Calu3 (cell line): ENCODE data around the gene DHX40. TPM values are rescaled to one million over a fixed set of nuclear protein-coding genes. Genes with fewer than 3 reads are reported as not detected.
A peak's percentile ranks its signal among the peaks of the same experiment; 100 is the strongest.
"Not testable (repeated sequence)": the region's sequence is repeated elsewhere in the genome, so short reads cannot be mapped to it uniquely, and the experiment has no call there.

Source experiments
- BruUV-seq: library from RNA; stranded (reverse); fragments of 400-500 nt; replicated peaks from 2 replicates; lab custom pipeline; 2021; lab: Mats Ljungman, UMichigan
- CTCF ChIA-PET: fragments of 300-600 bp; sonication (Branson Sonifier 250); formaldehyde crosslinking; loops from one replicate; lab custom pipeline; 2022; ENCODE audit warnings: antibody characterized with exemption; lab: Charles Lee
- DNase-seq: peaks from one replicate; pipeline ENCODE4 v3.0.0; 2022
- H3K27ac Mint-ChIP-seq: one replicate; pipeline ENCODE4 v1.8.0; 2022; ENCODE audit warnings: mixed read lengths; ENCODE audit not compliant: unreplicated experiment
- H3K27me3 Mint-ChIP-seq: one replicate; pipeline ENCODE4 v1.8.0; 2022; ENCODE audit warnings: mixed read lengths; ENCODE audit not compliant: unreplicated experiment
- H3K36me3 Mint-ChIP-seq: one replicate; pipeline ENCODE4 v1.8.0; 2022; ENCODE audit warnings: mild to moderate bottlenecking, moderate library complexity, mixed read lengths; ENCODE audit not compliant: insufficient read depth, unreplicated experiment
- H3K4me1 Mint-ChIP-seq: one replicate; pipeline ENCODE4 v1.8.0; 2022; ENCODE audit warnings: mild to moderate bottlenecking, low read depth, mixed read lengths; ENCODE audit not compliant: unreplicated experiment
- H3K4me3 Mint-ChIP-seq: one replicate; pipeline ENCODE4 v1.8.0; 2022; ENCODE audit warnings: mild to moderate bottlenecking, low read depth, moderate library complexity, mixed read lengths; ENCODE audit not compliant: unreplicated experiment
- H3K9me3 Mint-ChIP-seq: one replicate; pipeline ENCODE4 v1.8.0; 2022; ENCODE audit warnings: low read depth, mixed read lengths; ENCODE audit not compliant: unreplicated experiment
- intact Hi-C: fragments of 100-400 bp; cut with micrococcal nuclease; formaldehyde crosslinking; loops from one replicate; pipeline ENCODE4 v1.10.0; 2022; ENCODE audit not compliant: unreplicated experiment
- total RNA-seq: library from RNA; stranded (reverse); gene quantifications from 2 replicates; pipeline ENCODE4 v1.2.3, GENCODE V29; 2022
- TF ChIP-seq, protein P1 (sequence below): fragments of 200-600 bp; IDR thresholded peaks from one replicate; pipeline ENCODE4 v1.8.0; 2022; ENCODE audit warnings: antibody characterized with exemption; ENCODE audit not compliant: unreplicated experiment

Gene DHX40
- total RNA-seq, 1 experiment from 2014 or later: 14.9 TPM

DNA sequence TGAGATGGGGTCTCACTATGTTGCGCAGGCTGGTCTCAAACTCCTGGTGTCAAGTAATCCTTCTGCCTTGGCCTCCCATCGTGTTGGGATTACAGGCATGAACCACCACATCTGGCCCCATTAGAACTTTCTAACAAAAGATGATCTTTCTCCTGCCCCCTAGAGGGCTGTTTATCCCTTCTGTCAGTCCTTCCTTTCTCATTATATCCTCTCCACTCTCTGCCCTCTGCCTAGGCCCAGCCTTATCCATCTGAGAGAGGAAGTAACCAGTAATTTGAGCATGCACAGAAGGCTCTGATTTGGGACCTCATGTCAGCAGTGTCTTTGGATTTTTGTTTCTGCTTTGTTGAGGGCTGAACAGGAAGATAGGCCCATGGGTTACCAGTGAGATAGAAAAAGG, 4.4 kb upstream of the DHX40 start:
- H3K4me1 Mint-ChIP-seq: no peaks in the 10 kb centered on the region
- BruUV-seq: no TSS peak
- intact Hi-C loops: no loop called here
- H3K9me3 Mint-ChIP-seq: no peaks in the 10 kb centered on the region
- H3K27me3 Mint-ChIP-seq: no peaks in the 10 kb centered on the region
- H3K4me3 Mint-ChIP-seq: no peak overlapping the region
- H3K36me3 Mint-ChIP-seq: peaks cover 12% of the 10 kb centered on the region
- CTCF ChIA-PET: no interaction called here
- DNase-seq: peak; percentile 6
- TF ChIP-seq, protein P1, sequence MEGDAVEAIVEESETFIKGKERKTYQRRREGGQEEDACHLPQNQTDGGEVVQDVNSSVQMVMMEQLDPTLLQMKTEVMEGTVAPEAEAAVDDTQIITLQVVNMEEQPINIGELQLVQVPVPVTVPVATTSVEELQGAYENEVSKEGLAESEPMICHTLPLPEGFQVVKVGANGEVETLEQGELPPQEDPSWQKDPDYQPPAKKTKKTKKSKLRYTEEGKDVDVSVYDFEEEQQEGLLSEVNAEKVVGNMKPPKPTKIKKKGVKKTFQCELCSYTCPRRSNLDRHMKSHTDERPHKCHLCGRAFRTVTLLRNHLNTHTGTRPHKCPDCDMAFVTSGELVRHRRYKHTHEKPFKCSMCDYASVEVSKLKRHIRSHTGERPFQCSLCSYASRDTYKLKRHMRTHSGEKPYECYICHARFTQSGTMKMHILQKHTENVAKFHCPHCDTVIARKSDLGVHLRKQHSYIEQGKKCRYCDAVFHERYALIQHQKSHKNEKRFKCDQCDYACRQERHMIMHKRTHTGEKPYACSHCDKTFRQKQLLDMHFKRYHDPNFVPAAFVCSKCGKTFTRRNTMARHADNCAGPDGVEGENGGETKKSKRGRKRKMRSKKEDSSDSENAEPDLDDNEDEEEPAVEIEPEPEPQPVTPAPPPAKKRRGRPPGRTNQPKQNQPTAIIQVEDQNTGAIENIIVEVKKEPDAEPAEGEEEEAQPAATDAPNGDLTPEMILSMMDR: no peak
- no peak overlapping the region for H3K27ac Mint-ChIP-seq

DNA sequence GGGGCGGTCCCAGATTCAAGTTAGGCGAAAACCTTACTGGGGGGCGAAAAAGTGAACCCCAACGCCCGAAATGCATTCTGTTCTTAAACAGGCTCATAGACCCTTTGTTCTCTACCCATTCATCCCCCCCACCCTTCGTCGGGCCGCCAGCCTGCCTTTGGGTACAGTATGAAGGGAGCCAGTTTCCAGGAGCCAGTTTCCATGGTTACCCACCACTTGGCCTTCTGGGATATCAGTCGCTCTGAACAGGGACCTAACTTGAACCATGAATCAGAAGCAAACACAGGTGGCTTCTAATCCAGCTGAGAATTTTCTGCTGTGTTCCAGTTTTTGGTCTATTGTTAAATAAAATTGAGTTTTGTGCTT, 532 bp downstream of the DHX40 start:
- CTCF ChIA-PET: interaction anchor here (0.6 kb wide), 1 partner anchor 754 kb away, joined by 6 read pairs; no protein-coding TSS in a partner anchor
- DNase-seq: peak; percentile 45
- intact Hi-C loops: no loop called here
- TF ChIP-seq, protein P1: no peak
- no peaks in the 10 kb centered on the region for H3K27me3 Mint-ChIP-seq
- H3K4me3 Mint-ChIP-seq: peak overlapping the region; percentile 96
- H3K9me3 Mint-ChIP-seq: no peaks in the 10 kb centered on the region
- H3K27ac Mint-ChIP-seq: peak overlapping the region; percentile 93
- BruUV-seq: no TSS peak
- peaks cover 12% of the 10 kb centered on the region for H3K36me3 Mint-ChIP-seq
- no peaks in the 10 kb centered on the region for H3K4me1 Mint-ChIP-seq

DNA sequence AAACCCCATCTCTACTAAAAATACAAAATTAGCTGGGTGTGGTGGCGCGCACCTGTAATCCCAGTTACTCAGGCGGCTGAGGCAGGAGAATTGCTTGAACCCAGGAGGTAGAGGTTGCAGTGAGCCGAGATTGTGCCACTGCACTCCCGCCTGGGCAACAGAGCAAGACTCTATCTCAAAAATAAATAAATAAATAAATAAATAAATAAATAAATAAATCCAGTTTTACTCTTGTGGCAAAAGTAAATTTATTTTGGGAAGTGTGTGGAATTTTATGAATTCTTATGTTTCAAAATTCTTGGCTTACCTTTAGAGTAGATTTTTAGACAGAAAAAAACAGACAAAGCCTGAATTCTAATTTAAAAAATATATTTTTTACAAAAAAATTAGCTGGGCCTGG, 3.7 kb downstream of the DHX40 start:
- intact Hi-C loops, BruUV-seq: not testable (repeated sequence)

DNA sequence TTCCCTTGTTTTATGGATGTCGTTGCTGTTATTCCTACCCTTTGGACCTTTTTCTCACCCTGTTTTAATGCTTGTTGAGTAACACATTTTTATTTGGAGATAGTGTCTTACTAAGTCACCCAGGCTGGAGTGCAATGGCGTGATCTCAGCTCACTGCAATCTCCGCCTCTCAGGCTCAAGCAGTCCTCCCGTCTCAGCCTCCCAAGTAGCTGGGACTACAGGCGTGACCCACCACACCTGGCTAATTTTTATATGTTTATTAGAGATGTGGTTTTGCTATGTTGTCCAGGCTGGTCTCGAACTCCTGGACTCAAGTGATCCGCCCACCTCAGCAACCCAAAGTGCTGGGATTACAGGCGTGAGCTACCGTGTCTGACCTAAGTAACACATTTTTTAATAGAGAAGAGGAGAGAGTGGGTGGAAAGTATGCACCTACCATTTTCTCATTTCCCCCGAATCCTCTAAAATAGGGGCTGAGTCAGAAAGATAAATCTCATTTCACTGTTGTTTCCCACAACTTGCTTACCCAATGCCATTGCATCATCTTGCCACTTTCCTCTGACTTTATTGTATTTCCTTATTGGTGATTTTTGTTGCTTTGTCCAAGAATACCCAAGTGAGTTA, 7.0 kb downstream of the DHX40 start:
- no peak overlapping the region for H3K27ac Mint-ChIP-seq
- no peak for DNase-seq
- no peaks in the 10 kb centered on the region for H3K9me3 Mint-ChIP-seq
- TF ChIP-seq, protein P1: no peak
- CTCF ChIA-PET: no interaction called here
- H3K4me3 Mint-ChIP-seq: no peak overlapping the region
- H3K36me3 Mint-ChIP-seq: no peaks in the 10 kb centered on the region
- intact Hi-C loops: no loop called here
- H3K27me3 Mint-ChIP-seq: no peaks in the 10 kb centered on the region
- H3K4me1 Mint-ChIP-seq: no peaks in the 10 kb centered on the region
- BruUV-seq: no TSS peak

More for the DNA sequence above, 3.7 kb downstream of the DHX40 start:
- H3K4me1 Mint-ChIP-seq, H3K27ac Mint-ChIP-seq, CTCF ChIA-PET, H3K9me3 Mint-ChIP-seq, H3K4me3 Mint-ChIP-seq, H3K27me3 Mint-ChIP-seq, DNase-seq: not testable (repeated sequence)
- H3K36me3 Mint-ChIP-seq: peaks cover 12% of the 10 kb centered on the region

DNA sequence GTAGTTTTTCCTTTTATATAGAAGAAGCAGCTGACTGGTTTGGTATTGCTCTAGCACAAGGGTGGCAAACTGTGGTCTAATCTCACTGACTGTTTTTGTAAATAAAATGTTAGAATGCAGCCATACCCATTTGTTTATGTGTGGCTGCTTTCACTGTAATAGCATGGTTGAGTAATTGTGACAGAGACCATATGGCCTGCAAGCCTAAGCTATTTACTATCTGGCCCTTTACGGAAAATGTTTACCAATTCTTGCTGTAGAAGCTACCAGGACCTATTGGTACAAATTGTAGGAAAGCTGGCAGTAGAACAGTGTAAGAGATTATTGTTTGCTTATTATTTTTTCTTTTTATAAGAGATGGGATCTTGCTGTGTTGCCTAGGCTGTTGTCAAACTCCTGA, 18.8 kb downstream of the DHX40 start:
- H3K4me3 Mint-ChIP-seq, BruUV-seq, H3K27ac Mint-ChIP-seq, DNase-seq, intact Hi-C loops, H3K36me3 Mint-ChIP-seq, H3K27me3 Mint-ChIP-seq, CTCF ChIA-PET, H3K9me3 Mint-ChIP-seq, H3K4me1 Mint-ChIP-seq: not testable (repeated sequence)
